Middle frontal gyrus (tissue), 1 donor: ENCODE results near the gene C22orf42.
"Not testable (repeated sequence)": the region's sequence is repeated elsewhere in the genome, so short reads cannot be mapped to it uniquely, and the experiment has no call there.

Source experiments
- DNase-seq: peaks from one replicate; pipeline ENCODE4 v3.0.0-alpha.2; 2015; ENCODE audit warnings: low spot score; ENCODE audit errors: extremely low spot score

C22orf42 gene

GRCh38 chr22:32185821-32186220, 26.7 kb upstream of the C22orf42 start:
- no peak for DNase-seq

GRCh38 chr22:32183625-32184024, 24.5 kb upstream of the C22orf42 start:
- no peak for DNase-seq

- DNase-seq, result no peak
Observed at GRCh38 chr22:32181043-32181442, 21.9 kb upstream of the C22orf42 start.

- no peak for DNase-seq
Observed at GRCh38 chr22:32177221-32177765, 18.2 kb upstream of the C22orf42 start.

- DNase-seq, result no peak
Observed at GRCh38 chr22:32175683-32176644, 16.9 kb upstream of the C22orf42 start.

GRCh38 chr22:32175115-32175514, 16.0 kb upstream of the C22orf42 start:
- no peak for DNase-seq

GRCh38 chr22:32165681-32166080, 6.6 kb upstream of the C22orf42 start:
- no peak for DNase-seq

- no peak for DNase-seq
Observed at GRCh38 chr22:32164075-32164860, 5.2 kb upstream of the C22orf42 start.

- DNase-seq, result not testable (repeated sequence)
Observed at GRCh38 chr22:32160411-32160810, 1.3 kb upstream of the C22orf42 start.

- not testable (repeated sequence) for DNase-seq
Observed at GRCh38 chr22:32157632-32158031, 1.5 kb downstream of the C22orf42 start.

GRCh38 chr22:32154727-32155126, 4.4 kb downstream of the C22orf42 start:
- not testable (repeated sequence) for DNase-seq

GRCh38 chr22:32151641-32152040, 7.5 kb downstream of the C22orf42 start:
- not testable (repeated sequence) for DNase-seq

GRCh38 chr22:32150647-32151046, 8.5 kb downstream of the C22orf42 start:
- DNase-seq, result not testable (repeated sequence)

GRCh38 chr22:32148372-32148771, 10.7 kb downstream of the C22orf42 start:
- not testable (repeated sequence) for DNase-seq

- DNase-seq, result not testable (repeated sequence)
Observed at GRCh38 chr22:32147128-32147527, 12.0 kb downstream of the C22orf42 start.

GRCh38 chr22:32144496-32145274, 14.4 kb downstream of the C22orf42 start:
- no peak for DNase-seq

- DNase-seq, result no peak
Observed at GRCh38 chr22:32142600-32142999, 16.5 kb downstream of the C22orf42 start.

GRCh38 chr22:32140688-32141087, 18.4 kb downstream of the C22orf42 start:
- not testable (repeated sequence) for DNase-seq

- not testable (repeated sequence) for DNase-seq
Observed at GRCh38 chr22:32138576-32138975, 20.5 kb downstream of the C22orf42 start.

GRCh38 chr22:32137731-32138324, 21.3 kb downstream of the C22orf42 start:
- DNase-seq, result not testable (repeated sequence)
